Caco-2 (cell line): Measurements from ENCODE around the gene PTGES2. TPM values are rescaled to one million over a fixed set of nuclear protein-coding genes. Genes with fewer than 3 reads are reported as not detected.

Experiments
- BruUV-seq: library from RNA; stranded (reverse); fragments of 400-500 nt; replicated peaks from 2 replicates; lab custom pipeline; 2021; lab: Mats Ljungman, UMichigan
- CTCF ChIA-PET: fragments of 300-600 bp; sonication (Branson Sonifier 250); formaldehyde crosslinking; loops from one replicate; lab custom pipeline; 2022; ENCODE audit warnings: antibody characterized with exemption; lab: Charles Lee
- POLR2A ChIA-PET: fragments of 300-600 bp; sonication (Branson Sonifier 250); formaldehyde crosslinking; loops from one replicate; lab custom pipeline; 2022; ENCODE audit warnings: antibody characterized with exemption; lab: Charles Lee
- DNase-seq, 2 experiments: peaks; one replicate each; pipeline versions ENCODE4 v3.0.0 to v3.0.0-alpha.2; 2020 to 2022
- H3K27me3 ChIP-seq: replicated peaks from 2 replicates; pipeline ENCODE4 v1.6.0; 2011; ENCODE audit warnings: low read length; ENCODE audit not compliant: control insufficient read depth, insufficient read depth
- H3K36me3 ChIP-seq: 2 replicates; pipeline ENCODE4 v1.5.1; 2011; ENCODE audit warnings: low read length; ENCODE audit not compliant: control insufficient read depth, insufficient read depth
- H3K4me1 ChIP-seq: fragments of 250-450 bp; sonication (Bioruptor Pico); 2 replicates; pipeline ENCODE4 v1.5.1; 2020; ENCODE audit warnings: mild to moderate bottlenecking
- H3K4me3 ChIP-seq: 2 replicates; pipeline ENCODE4 v1.5.1; 2011; ENCODE audit warnings: low read depth, mild to moderate bottlenecking, control low read depth, low read length
- H3K9me3 ChIP-seq: fragments of 250-450 bp; sonication (Bioruptor Pico); 2 replicates; pipeline ENCODE4 v1.5.1; 2020; ENCODE audit warnings: mild to moderate bottlenecking, moderate library complexity
- H3K27ac Mint-ChIP-seq: one replicate; pipeline ENCODE4 v1.8.0; 2022; ENCODE audit warnings: mixed read lengths; ENCODE audit not compliant: unreplicated experiment
- H3K27me3 Mint-ChIP-seq: one replicate; pipeline ENCODE4 v1.8.0; 2022; ENCODE audit warnings: mixed read lengths; ENCODE audit not compliant: insufficient read depth, unreplicated experiment
- H3K36me3 Mint-ChIP-seq: one replicate; pipeline ENCODE4 v1.8.0; 2022; ENCODE audit warnings: mild to moderate bottlenecking, mixed read lengths; ENCODE audit not compliant: insufficient read depth, unreplicated experiment
- H3K4me1 Mint-ChIP-seq: one replicate; pipeline ENCODE4 v1.8.0; 2022; ENCODE audit warnings: low read depth, mixed read lengths; ENCODE audit not compliant: unreplicated experiment
- H3K4me3 Mint-ChIP-seq: one replicate; pipeline ENCODE4 v1.8.0; 2022; ENCODE audit warnings: mild to moderate bottlenecking, moderate library complexity, mixed read lengths; ENCODE audit not compliant: unreplicated experiment
- H3K9me3 Mint-ChIP-seq: one replicate; pipeline ENCODE4 v1.8.0; 2022; ENCODE audit warnings: mixed read lengths; ENCODE audit not compliant: unreplicated experiment
- intact Hi-C: fragments of 100-400 bp; cut with micrococcal nuclease; formaldehyde crosslinking; loops from one replicate; pipeline ENCODE4 v1.10.0; 2022; ENCODE audit not compliant: unreplicated experiment
- total RNA-seq: library from RNA; stranded (reverse); gene quantifications from 2 replicates; pipeline ENCODE4 v1.2.3, GENCODE V29; 2022
- TF ChIP-seq, protein P1 (sequence below), 2 experiments: fragments of 200-600 bp in 1 of 2; IDR thresholded peaks; 1 replicate in 1 of 2; 2 replicates in 1 of 2; pipeline versions ENCODE4 v1.5.1 to v1.8.0; 2011 to 2022; ENCODE audit warnings: antibody characterized with exemption in 1 of 2, control low read depth in 1 of 2, inconsistent platforms in 1 of 2, low read depth in 1 of 2, low read length in 1 of 2, mild to moderate bottlenecking in 1 of 2, moderate library complexity in 1 of 2; ENCODE audit not compliant: insufficient read depth in 1 of 2, severe bottlenecking in 1 of 2, unreplicated experiment in 1 of 2

The PTGES2 gene
- total RNA-seq, 1 experiment from 2014 or later: 123 TPM

GRCh38 chr9:128159784-128160602, 32.5 kb upstream of the PTGES2 start, which contains the start of gene BBLN:
Gene BBLN, plus strand, starts transcription at chr9:128160265. Its CDS starts 143 bp downstream, at chr9:128160408.
- ChIA-PET POLR2A (interaction anchor here (0.5 to 1.6 kb wide), 5 partner anchors 9 to 877 kb away, joined by 3 to 6 read pairs (median 5); partner anchors contain the start of gene MIGA2), CTCF (interaction anchor here (0.5 to 1.1 kb wide), 12 partner anchors 9 to 399 kb away, joined by 3 to 5 read pairs (median 3); partner anchors contain the start of genes CERCAM and SWI5)
- Histone ChIP-seq H3K9me3 (no peaks in the 10 kb centered on the region), H3K36me3 (no peaks in the 10 kb centered on the region), H3K27me3 (no peaks in the 10 kb centered on the region), H3K4me3 (peak within 1 kb of the TSS; percentile 58), H3K4me1 (peaks cover 8% of the 10 kb centered on the region; the same call in 1 of the 2 replicates)
- TF ChIP-seq, protein P1, sequence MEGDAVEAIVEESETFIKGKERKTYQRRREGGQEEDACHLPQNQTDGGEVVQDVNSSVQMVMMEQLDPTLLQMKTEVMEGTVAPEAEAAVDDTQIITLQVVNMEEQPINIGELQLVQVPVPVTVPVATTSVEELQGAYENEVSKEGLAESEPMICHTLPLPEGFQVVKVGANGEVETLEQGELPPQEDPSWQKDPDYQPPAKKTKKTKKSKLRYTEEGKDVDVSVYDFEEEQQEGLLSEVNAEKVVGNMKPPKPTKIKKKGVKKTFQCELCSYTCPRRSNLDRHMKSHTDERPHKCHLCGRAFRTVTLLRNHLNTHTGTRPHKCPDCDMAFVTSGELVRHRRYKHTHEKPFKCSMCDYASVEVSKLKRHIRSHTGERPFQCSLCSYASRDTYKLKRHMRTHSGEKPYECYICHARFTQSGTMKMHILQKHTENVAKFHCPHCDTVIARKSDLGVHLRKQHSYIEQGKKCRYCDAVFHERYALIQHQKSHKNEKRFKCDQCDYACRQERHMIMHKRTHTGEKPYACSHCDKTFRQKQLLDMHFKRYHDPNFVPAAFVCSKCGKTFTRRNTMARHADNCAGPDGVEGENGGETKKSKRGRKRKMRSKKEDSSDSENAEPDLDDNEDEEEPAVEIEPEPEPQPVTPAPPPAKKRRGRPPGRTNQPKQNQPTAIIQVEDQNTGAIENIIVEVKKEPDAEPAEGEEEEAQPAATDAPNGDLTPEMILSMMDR (IDR thresholded peaks at IDR 0.05; ENCODE audit: insufficient read depth in 1 of 2, low read depth in 1 of 2, low read length in 1 of 2, severe bottlenecking in 1 of 2, unreplicated experiment in 1 of 2): no peak
- peak; percentile 96 to 98 for DNase-seq
- H3K4me3 Mint-ChIP-seq: peak within 1 kb of the TSS; percentile 81
- H3K27ac Mint-ChIP-seq: peak within 1 kb of the TSS; percentile 86
- H3K4me1 Mint-ChIP-seq: no peaks in the 10 kb centered on the region
- H3K36me3 Mint-ChIP-seq: peaks cover 26% of the 10 kb centered on the region
- H3K27me3 Mint-ChIP-seq: no peaks in the 10 kb centered on the region
- no peaks in the 10 kb centered on the region for H3K9me3 Mint-ChIP-seq
- BruUV-seq: no TSS peak
- intact Hi-C loops: loop anchor here (2.0 kb wide), 1 partner anchor 31 kb away; no protein-coding TSS in a partner anchor

DNA sequence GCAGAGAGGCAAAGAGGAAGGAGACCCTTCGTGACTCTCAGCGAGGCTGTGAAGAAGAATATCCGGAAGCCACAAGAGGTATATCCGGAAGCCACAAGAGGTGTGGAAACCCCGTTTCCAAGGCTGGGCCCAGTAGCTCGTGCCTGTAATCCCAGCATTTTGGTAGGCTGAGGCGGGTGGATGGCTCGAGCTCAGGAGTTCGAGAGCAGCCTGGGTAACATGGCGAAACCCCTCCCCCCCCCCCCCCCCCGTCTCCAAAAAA, 31.9 kb upstream of the PTGES2 start:
- no peaks in the 10 kb centered on the region for H3K4me1 Mint-ChIP-seq
- ChIA-PET POLR2A (interaction anchor here (0.5 to 1.6 kb wide), 5 partner anchors 9 to 877 kb away, joined by 3 to 6 read pairs (median 5); partner anchors contain the start of gene MIGA2), CTCF (interaction anchor here (0.6 to 1.1 kb wide), 6 partner anchors 9 to 297 kb away, joined by 3 to 5 read pairs (median 4); partner anchors contain the start of genes CERCAM and SWI5)
- intact Hi-C loops: no loop called here
- no peaks in the 10 kb centered on the region for H3K9me3 ChIP-seq
- H3K27me3 ChIP-seq: no peaks in the 10 kb centered on the region
- H3K4me1 ChIP-seq: peaks cover 8% of the 10 kb centered on the region; the same call in 1 of the 2 replicates
- H3K27ac Mint-ChIP-seq: peak overlapping the region; percentile 86
- no peaks in the 10 kb centered on the region for H3K9me3 Mint-ChIP-seq
- no peak for DNase-seq
- BruUV-seq: TSS peak; percentile 95
- H3K4me3 ChIP-seq: peak overlapping the region; percentile 46
- H3K36me3 Mint-ChIP-seq: peaks cover 21% of the 10 kb centered on the region
- H3K36me3 ChIP-seq: no peaks in the 10 kb centered on the region
- TF ChIP-seq, protein P1 (IDR thresholded peaks at IDR 0.05; ENCODE audit: insufficient read depth in 1 of 2, low read depth in 1 of 2, low read length in 1 of 2, severe bottlenecking in 1 of 2, unreplicated experiment in 1 of 2): no peak
- H3K4me3 Mint-ChIP-seq: peak overlapping the region; percentile 81
- no peaks in the 10 kb centered on the region for H3K27me3 Mint-ChIP-seq

DNA sequence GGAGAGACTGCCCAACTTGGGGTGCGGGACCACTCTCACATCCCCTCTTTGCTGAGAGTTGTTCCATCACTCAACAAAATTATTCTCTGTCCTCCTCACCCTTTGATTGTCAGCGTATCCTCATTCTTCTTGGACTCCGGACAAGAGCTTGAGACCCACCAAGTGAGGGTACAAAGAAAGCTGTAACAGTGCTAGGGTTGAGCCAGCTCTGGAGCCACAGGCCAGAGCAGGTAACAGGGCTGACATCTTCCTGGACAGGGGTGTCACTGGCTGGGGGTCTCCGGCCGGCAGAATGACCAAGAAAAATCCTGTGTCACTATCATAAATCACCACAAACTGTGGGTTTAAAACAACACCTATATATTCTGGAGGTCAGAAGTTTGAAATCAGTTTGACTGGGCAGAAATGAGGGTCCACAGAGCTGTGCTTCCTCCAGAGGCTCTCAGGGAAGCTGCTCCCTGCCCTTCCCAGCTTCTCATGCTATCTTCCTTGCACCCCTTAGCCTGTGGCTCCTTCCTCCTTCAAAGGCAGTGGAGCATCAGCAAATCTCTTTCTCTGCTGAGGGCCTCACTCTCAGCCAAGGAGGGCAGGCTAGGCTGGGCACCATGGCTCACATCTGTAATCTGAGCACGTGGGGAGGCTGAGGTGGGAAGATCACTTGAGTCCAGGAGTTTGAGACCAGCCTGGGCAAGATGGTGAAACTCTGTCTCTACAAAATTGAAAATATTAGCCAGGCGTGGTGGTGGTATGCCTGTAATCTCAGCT, 28.4 kb upstream of the PTGES2 start:
- peak in 1 of 2 experiments; percentile 6 for DNase-seq
- CTCF ChIA-PET: no interaction called here

More for the DNA sequence above, 28.4 kb upstream of the PTGES2 start:
- H3K27me3 ChIP-seq: no peaks in the 10 kb centered on the region
- H3K4me1 ChIP-seq: peaks cover 5% of the 10 kb centered on the region; the same call in 1 of the 2 replicates
- Mint-ChIP-seq H3K4me1 (no peaks in the 10 kb centered on the region), H3K4me3 (no peak overlapping the region), H3K27ac (no peak overlapping the region), H3K27me3 (no peaks in the 10 kb centered on the region), H3K36me3 (no peaks in the 10 kb centered on the region), H3K9me3 (no peaks in the 10 kb centered on the region)
- H3K9me3 ChIP-seq: no peaks in the 10 kb centered on the region
- intact Hi-C loops: no loop called here
- H3K36me3 ChIP-seq: no peaks in the 10 kb centered on the region
- H3K4me3 ChIP-seq: no peak overlapping the region
- no TSS peak for BruUV-seq
- TF ChIP-seq, protein P1 (IDR thresholded peaks at IDR 0.05; ENCODE audit: insufficient read depth in 1 of 2, low read depth in 1 of 2, low read length in 1 of 2, severe bottlenecking in 1 of 2, unreplicated experiment in 1 of 2): no peak
- POLR2A ChIA-PET: no interaction called here
